ENCODE results near the gene KLHL33. TPM values are rescaled to one million over a fixed set of nuclear protein-coding genes. Genes with fewer than 3 reads are reported as not detected.

The KLHL33 gene
- total and polyA plus RNA-seq, 2 donors (not counting 3 experiments of a cell fraction or from before 2014, with no cell fraction given): not detected

- Histone ChIP-seq H4K20me1 (replicated peaks; ENCODE audit: control insufficient read depth, extremely low read depth, insufficient read depth, low read length) (no peaks in the 10 kb centered on the region), H3K27ac (ENCODE audit: insufficient read depth, low read depth, low read length) (no peak overlapping the region), H3K4me3 (replicated peaks in 1 of 3; ENCODE audit: insufficient read depth in 1 of 3, low read depth in 1 of 3, low read length in 3 of 3) (no peak overlapping the region), H3K4me1 (ENCODE audit: control insufficient read depth, extremely low read depth, insufficient read depth, low read length) (peaks cover 16% of the 10 kb centered on the region), H3K9ac (replicated peaks; ENCODE audit: extremely low read depth, insufficient read depth, low read length) (no peak overlapping the region), H3K79me2 (ENCODE audit: control insufficient read depth, insufficient read depth, low read length) (peaks cover 4% of the 10 kb centered on the region), H3K9me1 (replicated peaks; ENCODE audit: control insufficient read depth, extremely low read depth, insufficient read depth, low read length) (no peaks in the 10 kb centered on the region), H3K27me3 (ENCODE audit: control insufficient read depth in 2 of 2, insufficient read depth in 2 of 2, low read length in 2 of 2) (no peaks in the 10 kb centered on the region), H3K4me2 (ENCODE audit: insufficient read depth, low read length) (no peak overlapping the region), H3K36me3 (ENCODE audit: control insufficient read depth in 2 of 2, extremely low read depth in 1 of 2, insufficient read depth in 2 of 2, low read length in 2 of 2) (peaks cover 4 to 18% of the 10 kb centered on the region in 2 experiments), H3K9me3 (replicated peaks; ENCODE audit: control insufficient read depth, insufficient read depth, low read length) (no peaks in the 10 kb centered on the region), H2AFZ (ENCODE audit: low read depth, low read length) (no peak overlapping the region)
- ChIA-PET CTCF (interaction anchor here (1.0 kb wide), 1 partner anchor 8 kb away, joined by 3 read pairs; no protein-coding TSS in a partner anchor), POLR2A (no interaction called here)
- TF ChIP-seq MAX (IDR thresholded peaks at IDR 0.05; ENCODE audit: insufficient read depth, insufficient read length) (no peak), POLR2AphosphoS5 (IDR thresholded peaks at IDR 0.05; ENCODE audit: insufficient read depth, low read depth, low read length) (no peak), POLR2A (IDR thresholded peaks at IDR 0.05; ENCODE audit: low read depth, low read length) (no peak), MYC (IDR thresholded peaks at IDR 0.05; ENCODE audit: low read depth, low read length) (no peak), JUN (IDR thresholded peaks at IDR 0.05; ENCODE audit: borderline replicate concordance, insufficient read depth, insufficient read length, low read depth) (no peak), FOS (IDR thresholded peaks at IDR 0.05; ENCODE audit: borderline replicate concordance, insufficient read depth, low read length) (no peak), GATA2 (IDR thresholded peaks at IDR 0.05; ENCODE audit: insufficient read depth, insufficient read length, low read depth, low read length) (no peak), EZH2 (IDR thresholded peaks at IDR 0.05; ENCODE audit: borderline replicate concordance, low read depth, low read length, severe bottlenecking) (no peak), CTCF (IDR thresholded peaks at IDR 0.05; ENCODE audit: extremely low read depth in 1 of 2, insufficient read depth in 1 of 2, low read depth in 1 of 2, low read length in 2 of 2) (no peak)
- FAIRE-seq: no peak
- intact Hi-C loops (cut with micrococcal nuclease) (no loop called here), dilution Hi-C loops (cut with MboI; ENCODE audit: extremely low pct_ligation_motif_present, low sequenced_read_pairs) (no loop called here)
- no peak for DNase-seq (ENCODE audit: low read depth, low spot score)
- no TSS peak for BruUV-seq (replicated peaks)
These were observed 26.7 kb downstream of the KLHL33 start for GRCh38 chr14:20409226-20409625.
